ENCODE measurements around the gene BRD7.

Gene BRD7

DNA sequence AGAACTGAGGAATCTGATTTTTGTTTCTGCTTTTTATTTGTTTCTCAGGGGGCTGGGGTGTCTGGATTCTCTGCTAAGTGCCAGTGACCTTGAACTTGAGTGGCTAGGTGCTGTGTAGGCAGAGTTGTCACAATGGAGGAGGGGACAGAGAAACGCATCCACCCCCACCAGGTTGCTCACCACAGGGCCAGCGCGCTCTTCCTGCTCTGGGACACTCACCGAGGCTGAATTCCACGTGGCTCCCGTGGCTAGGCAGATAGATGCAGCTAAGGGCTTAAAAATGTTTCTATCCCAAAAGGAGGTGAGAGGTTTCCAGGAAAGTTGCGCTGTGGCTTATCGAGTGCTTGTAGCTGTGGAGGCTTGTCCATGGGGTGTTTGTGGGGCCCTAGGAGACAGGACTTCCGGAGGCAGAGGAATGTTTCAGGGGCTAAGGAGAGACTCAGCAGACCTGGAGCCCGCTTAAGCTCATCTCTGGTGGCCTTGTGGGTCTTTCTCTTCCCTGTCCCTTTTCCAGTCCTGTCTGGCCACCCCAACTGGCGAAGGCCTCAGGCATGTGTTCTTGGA is 65.7 kb downstream of the BRD7 start:
- no peak for DNase-seq

DNA sequence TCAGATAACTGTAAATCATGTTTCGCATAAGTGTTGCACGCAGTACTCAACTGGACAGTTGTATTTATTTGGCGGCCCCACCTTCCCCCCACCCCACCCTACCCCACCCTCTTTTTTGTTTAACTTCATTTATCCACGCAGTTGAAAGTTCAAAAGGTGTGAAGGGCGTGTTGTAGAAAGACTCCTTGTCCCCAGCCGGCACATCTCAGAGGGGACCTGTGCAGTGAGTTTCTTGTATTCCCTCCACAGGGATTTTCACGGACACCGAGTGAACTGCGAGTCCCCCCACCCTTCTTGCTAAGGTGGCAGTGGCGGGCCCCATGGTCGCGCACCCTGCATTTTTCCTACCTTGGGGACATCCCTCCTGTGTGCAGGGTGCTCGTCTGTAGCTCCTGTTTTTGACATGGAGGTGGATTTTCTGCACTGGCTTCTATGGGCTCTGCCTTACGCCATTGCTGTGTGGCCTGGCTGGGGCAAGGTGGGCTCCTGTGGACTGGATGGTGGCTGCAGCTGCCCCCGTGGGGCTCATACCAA is 66.2 kb downstream of the BRD7 start:
- no peak for DNase-seq

DNA sequence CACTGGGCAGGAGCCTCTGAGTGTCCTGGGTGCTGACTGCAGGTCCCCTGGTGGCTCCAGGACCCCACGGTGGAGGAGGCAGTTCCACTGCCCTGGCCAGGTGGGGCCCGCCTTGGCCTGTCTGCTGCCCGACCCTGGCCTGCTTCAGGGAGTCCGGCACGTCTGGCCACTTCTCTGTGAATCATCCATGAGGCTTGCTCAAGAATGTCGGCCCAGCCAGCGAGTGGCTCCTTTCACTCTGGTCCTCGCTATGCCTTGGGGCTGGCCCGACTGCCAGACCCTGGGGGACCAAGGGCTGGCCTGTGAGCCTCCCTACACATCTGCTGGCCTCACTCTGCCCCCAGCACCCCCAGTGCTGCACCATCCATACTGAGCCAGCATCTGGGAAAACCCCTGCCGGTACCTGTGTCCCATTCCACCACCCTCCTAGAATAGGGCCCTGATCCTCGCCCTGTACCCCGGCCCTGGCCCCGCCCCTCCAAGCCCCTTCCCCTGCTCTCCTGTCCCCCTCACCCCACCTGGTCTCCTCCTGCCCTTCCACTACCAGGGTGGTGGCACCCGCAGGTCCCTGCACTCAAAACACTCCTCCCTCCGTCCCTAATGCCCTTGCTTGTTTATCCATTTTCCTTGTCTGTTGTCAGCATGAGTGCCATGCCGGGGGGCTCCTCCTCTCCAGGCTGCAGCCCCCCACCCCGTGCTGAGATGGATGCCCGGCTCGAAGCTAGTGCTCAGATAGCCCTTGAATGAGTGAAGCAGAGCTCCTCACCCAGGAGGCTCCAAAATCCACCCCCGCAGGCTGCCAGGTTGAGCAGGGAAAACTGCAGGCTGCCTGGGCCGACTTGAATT is 66.9 kb downstream of the BRD7 start:
- DNase-seq, result no peak

DNA sequence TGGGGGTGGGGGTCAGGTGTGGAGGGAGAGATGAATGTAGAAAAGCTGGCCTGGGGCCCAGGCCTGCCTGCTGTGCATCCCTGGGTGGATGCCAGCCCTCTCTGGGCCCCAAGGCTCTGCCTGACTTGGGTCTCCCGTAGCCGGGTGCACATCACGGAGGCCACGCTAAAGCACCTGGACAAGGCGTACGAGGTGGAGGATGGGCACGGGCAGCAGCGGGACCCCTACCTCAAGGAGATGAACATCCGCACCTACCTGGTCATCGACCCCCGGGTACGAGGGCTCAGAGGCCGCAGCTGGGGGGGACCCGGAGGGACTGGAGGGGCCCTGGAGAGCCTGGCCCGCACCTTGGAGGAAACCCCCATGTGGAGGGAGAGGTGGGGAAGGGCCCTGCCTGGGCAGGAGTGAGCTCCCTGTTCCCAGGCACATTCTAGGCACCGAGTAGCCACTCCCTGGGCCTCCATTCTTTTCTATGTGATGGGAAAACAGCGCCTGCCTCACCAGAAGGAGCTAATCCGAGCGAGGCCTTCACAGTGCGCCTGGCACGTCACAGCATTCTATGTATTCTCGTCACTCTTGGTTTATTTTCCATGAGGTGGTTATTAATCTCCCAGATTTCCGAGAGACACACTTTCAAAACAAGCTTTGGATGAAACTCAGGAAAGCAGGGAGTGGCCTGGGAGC is 67.7 kb downstream of the BRD7 start:
- DNase-seq, result no peak

DNA sequence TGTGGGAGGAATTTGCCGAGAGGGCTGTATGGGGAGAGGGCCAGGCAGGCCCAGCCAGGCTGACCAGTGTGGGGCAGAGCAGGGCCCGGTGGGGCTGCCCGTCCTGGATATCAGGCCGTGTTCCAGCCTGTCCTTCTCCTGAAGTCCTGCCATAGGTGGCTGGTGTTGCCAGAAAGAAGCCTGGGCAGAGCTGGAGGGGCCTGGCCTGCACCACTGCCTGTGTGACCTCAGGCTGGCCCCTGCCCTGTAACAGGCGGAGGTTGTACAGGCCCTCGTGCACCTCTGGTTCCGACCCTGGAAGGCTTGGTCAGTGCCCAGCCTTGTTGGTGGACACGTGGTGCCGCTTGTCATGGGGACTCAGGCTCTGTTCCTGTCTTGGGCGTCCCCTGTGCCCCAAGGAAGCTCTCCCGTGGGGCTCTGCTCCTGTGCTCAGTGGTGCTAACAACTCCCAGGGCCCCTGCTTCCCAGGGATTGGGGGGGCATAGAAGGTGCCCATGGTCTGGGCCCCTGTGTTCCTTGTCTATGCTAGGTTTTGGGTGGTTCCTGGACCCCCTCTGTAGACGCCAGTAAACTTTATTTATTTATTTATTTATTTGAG is 69.2 kb downstream of the BRD7 start:
- no peak for DNase-seq

DNA sequence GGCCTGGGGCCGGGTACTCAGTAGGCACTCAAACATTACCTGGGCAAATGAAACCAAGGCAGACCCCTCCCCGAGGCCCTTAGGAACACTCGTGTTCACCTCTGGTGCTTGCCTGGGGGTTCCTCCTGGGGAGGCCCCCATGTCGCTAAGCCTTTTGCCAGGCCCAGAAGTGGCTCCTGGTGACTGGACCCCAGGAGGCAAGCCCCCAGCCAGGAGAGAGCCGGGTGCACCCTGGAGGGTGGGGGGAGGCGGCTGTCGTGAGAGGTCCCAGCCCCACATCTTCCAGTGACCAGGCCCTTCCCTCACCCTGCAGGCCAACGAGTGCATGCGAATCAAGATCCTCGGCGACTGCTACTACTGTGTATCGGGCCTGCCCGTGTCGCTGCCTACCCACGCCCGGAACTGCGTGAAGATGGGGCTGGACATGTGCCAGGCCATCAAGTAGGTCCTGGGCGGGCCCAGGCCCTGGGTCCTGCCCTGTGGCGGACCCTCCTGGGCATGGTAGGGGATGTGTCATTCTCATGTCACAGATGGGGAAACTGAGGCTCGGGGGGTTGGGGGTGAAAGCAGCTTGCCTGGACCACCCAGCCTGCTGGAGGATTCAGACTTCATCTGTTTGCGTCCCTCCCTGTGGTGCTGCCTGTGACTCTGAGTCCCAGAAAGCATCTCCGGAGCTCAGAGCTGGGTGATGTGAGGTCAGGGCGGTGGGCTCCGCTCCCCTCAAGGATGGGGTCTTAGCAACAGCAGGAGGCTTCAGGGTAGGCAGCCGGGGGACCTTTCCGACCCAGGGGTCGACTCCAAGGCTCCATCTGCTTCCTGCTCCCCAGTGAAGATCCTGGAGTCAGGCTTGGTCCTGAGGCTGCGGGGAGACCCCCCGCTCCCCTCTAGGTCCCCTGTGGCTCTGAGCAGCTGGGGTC is 69.9 kb downstream of the BRD7 start:
- no peak for DNase-seq

DNA sequence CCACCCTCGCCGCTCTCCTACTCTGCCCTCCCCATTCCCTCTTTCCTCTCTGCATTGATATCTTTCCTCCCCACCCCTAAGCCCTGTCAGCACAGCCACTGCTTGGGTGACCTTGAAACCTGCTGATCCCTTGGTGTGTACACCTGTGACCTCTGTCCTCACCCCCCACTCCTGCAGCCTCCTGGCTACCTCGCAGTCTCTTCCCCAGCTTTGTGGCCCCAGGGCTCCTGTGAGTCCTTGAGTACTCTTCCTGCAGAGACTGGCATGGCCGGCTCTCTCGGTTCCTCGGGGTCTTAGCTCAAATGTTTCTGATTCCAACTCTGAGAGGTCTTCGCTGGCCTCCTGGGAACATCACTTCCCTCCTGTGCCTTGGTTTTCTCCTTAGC is 70.7 kb downstream of the BRD7 start:
- DNase-seq, result no peak

DNA sequence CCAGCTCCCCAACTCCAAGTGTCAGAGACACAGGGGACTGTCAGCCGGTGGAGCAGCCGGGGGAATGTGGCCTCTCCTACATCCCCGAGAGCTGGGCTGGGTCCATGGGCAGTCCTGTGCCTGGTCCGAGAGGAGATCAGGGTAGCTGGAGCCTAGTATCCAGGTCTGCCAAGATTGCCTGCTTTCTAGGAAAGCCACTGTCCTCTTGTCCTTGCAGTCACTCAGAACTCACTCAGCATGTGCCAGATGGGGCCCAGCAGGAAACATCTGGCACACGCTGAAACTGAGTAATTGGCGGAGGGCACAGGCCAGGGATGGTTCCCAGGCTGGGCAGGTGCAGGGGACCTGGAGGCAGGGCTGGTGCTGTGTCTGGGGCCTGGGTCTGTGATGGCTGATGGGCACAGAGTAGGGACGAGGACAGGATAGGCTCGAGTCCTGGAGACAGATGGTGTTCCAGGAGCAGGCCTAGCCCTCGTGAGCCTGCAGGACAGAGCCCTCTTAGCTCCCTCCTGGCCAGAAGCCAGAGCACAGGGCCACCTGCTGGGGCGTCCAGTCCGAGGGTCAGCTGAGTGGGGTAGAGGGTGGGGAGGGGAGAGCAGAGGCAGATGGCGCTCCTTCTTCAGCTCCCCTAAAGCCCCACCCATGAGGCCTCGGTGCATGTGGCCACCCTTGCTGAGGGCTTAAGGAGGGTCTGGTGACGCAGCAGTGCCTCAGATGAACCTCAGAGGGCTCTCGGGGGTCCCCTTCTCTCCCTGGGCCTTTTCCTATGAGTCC is 71.3 kb downstream of the BRD7 start:
- DNase-seq, result no peak

DNA sequence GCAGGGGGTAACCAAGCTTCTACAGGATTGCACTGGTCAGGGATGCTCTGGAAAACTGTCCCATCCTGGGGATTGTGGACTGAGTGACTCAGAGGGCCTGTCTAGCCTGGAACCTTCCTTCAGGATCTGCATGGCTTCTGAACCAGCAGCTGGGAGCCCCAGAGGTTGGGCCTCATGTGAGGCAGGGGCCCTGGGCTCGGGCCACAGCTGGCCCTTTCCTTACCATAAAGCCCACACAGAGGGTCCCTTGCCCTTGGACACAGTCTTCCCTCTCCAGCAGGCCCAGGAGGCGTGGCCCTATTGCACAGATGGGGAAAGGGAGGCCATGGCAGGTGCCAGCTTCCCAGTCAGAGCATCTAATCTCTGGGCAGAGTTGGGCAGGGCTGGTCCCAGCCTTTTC is 72.0 kb downstream of the BRD7 start:
- no peak for DNase-seq

DNA sequence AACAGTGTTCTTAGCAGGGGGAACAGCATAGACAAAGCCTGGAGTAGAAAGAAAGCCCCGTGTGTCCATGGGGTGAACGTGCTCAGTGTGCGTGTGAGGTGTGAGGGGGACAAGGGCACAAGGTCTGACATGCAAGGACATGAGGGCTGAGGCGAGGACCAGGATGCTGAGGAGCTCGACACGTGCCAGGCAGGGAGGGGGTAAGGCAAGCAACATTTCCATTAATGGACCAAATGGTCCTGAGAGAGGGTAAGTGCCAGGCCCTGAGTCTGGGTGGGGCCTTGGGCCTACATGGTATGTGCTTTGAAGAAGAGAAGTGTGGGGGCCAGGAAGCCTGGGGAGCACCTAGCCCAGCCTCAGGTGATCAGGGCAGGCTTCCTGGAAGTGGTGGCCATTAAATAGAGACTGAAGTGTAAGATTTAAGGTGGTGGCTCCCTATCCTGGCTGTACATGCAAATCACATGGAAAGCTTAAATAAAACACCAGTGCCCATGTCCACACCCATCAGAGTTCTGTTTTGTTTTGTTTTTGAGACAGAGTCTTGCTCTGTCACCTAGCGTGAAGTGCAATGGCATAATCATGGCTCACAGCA is 73.2 kb downstream of the BRD7 start:
- DNase-seq, result no peak

DNA sequence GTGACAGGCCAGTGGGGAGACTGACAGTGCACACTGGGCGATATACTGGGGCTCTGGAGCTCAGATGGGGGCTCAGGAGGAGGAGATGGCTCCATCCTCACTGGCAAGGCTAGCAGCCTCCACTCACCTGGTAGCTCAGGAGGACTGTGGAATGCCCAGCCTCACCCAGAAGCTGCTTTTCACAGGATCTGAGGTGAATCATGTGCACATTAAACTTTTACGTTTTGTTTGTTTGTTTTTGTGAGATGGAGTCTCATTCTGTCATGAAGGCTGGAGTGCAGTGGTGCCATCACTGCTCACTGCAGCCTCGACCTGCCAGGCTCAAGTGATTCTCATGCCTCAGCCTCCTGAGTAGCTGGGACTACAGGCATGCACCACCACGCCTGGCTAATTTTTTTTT is 73.8 kb downstream of the BRD7 start:
- no peak for DNase-seq

DNA sequence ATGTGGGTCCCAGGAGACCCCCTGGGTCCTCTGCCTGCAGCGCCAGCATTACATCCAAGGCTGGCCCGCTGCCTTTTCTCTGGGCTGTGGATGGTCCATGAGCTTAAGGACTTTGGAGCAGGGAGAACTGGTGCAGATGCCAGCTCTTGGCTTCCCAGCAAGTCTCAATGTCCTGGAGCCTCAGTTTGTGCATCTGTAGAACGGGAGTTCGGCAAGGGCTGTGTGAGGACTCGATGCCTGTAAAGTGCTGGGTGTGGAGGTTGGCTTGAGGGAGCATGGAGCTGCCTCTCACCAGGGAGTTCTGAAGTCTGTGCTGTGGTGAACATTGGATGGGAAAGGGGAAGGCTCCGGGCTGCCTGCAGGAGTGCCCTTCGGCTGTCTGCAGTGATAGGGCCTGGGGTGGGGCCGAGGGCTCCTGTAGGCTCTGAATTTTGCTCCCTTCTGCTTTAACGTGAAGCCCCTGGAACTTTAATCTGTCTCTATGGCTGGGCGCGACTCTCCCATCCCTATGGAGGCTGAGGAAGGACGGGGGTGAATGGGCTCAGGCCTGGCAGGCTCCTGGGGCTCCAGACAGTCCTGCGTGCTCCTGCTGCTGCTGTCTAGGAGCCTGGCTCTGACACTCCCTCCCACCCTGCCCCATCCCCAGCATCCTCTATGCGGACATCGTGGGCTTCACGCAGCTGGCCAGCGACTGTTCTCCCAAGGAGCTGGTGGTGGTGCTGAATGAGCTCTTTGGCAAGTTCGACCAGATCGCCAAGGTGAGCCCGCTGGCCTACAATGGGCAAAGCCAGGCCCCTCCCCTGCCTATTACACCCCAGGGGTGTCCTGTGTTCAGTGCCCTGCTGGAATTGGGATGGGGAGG is 74.6 kb downstream of the BRD7 start:
- DNase-seq, result no peak

DNA sequence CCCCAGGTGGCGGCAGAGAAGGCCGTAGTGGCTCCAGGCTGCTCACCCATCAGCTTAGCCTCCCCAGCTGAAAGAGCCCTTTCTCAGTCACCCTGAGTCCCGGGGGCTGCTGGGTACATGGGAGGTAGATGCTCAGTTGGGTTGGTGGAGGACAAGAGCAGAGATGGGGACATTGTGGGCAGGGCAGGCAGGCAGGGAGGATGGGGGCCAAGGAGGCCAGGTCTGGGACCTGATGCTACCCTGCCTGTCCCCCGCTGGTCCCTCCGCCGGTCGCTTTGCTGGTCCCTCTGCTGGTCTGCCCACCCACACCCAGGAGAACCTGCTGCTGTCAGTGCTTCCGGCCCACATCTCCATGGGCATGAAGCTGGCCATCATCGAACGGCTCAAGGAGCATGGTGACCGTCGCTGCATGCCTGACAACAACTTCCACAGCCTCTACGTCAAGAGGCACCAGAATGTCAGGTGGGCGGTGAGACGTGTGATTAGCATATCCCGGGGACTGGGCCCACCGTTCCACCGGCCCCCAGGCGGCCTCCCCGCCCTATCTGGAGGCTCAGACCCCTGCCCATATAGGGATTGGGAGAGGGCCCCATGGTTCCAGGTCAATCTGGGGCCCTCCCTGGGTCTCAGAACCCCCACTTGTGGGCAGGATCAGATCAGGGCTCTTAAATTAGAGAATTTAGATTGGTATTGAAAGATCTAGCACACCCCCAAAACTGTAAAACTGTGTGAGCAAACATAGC is 75.6 kb downstream of the BRD7 start:
- no peak for DNase-seq

DNA sequence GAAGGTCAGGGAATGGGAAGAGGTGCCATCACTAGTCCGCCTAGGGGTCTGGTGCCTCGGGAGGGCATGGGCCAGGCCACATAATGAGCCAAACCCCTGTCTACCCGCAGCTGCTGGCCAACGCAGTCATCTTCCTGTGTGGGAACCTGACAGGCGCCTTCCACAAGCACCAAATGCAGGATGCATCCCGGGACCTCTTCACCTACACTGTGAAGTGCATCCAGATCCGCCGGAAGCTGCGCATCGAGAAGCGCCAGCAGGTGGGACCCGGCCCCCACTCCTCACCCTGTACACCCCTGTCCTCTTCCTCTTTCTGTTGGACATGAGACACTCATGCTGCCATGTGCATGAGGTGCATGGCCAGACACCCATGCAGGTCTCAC is 76.2 kb downstream of the BRD7 start:
- no peak for DNase-seq

DNA sequence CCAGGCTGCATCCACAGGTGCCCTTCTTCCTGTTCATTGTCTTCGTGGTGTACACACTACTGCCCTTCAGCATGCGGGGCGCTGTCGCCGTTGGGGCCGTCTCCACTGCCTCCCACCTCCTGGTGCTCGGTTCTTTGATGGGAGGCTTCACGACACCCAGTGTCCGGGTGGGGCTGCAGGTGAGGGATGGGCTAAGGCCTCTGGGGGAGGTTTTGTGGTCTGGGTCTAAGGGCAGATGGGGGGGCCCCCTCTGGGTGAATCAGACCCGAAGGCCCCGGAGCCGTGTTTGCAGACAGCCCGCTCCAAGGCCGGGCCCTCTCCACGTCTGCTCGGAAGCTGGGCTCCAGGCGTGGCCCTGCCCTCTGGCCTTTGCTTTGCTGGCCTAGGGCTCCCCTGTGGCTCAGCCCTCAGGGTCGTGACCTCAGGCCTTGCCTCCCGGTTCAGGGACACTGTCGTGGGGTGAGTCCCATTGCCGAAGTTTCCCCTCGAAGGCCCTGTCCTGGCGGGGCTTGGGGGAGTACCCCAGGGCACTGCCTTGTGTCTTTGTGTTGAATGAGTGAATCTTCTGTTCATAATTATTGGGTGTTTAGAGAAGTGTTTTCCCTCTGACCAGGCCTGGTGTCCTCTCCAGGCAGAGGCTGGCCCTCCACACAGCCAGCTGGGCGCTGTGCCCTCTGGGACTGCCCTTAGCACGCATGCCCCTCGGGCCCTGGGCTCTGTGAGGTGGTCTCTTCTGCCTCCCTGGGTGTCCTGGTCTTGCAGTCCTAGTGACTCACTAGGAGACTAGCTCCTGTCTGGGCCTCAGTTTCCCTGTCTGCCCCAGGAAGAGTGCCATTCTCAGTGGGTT is 76.8 kb downstream of the BRD7 start:
- no peak for DNase-seq

DNA sequence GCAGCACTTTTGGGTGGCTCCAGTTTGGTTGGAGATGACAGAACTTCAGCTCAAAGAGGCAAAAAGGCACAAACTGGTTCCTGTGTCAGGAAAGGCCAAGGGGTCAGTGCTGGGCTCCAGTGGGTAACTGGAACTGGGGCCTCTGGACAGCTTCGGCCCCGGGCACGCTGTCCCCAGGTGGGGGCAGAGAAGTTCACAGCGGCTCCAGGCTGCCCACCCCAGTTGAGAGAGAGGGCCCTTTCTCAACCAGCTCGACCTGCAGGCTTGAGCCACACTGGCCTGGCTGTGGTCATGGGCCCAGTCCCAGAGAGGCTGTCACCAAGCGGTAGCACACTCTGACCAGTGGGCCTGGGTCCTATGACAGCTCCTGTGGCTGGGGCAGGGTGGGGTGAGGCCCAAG is 77.9 kb downstream of the BRD7 start:
- DNase-seq, result no peak

DNA sequence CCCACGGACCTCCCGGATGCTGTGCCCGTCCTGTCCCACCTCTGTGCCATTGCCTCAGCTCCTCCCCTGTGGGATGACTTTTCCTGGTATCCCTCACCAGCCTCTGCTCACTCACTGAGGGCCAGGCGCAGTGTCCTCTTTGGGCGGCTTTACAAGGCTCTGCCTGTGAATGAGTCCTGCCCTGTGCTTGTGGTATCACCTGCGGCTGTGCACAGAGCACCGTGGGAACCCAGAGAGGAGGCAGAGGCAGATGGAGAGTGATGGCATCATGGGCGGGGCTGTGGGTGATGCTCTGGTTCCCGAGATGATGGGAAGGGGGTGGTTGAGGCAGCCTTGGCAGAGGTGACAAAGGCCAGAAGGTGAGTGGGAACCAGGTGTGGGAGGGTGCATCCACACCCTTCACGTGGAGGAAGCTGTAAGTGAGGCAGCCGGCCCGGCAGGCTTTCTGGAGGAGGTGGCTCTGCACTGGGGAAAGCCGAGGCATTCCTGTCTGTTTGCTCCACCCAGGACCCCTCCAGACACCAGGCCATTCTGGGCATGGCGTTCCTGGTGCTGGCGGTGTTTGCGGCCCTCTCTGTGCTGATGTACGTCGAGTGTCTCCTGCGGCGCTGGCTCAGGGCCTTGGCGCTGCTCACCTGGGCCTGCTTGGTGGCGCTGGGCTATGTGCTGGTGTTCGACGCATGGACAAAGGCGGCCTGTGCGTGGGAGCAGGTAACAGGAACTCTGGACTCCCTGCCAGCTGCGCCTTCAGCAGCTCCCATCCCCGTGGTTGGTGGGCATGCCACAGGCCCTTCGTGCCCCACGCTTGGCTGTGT is 78.6 kb downstream of the BRD7 start:
- no peak for DNase-seq

DNA sequence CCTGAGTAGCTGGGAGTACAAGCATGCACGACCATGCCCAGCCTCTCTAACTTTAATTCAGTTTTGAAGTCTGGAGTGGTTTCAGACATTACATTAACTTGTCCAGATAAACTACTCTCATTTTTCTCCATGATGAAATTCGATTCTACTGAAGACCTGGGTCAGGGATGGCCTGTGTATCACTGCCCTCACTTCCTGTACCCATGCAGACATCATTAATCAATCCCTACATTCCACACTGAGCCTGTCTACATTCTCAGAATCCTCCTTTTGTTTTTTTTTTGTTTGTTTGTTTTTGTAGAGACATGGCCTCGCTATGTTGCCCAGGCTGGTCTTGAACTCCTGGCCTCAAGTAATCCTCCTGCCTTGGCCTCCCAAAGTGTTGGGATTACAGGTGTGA is 79.9 kb downstream of the BRD7 start:
- DNase-seq, result no peak
